Mammary microvascular endothelial cell (primary cell): ENCODE results near the gene MSS51. TPM values are rescaled to one million over a fixed set of nuclear protein-coding genes. Genes with fewer than 3 reads are reported as not detected.

ENCODE experiments used
- total RNA-seq: library from RNA; depleted of rRNA; stranded (reverse); fragments of >200 nt; gene quantifications from 2 replicates; pipeline ENCODE4 v1.2.3, GENCODE V29; 2015

The MSS51 gene
- total RNA-seq, result 0.30 and 0.40 TPM in 2 replicates

GRCh38 chr10:73433538-73433867, at the start of gene MSS51:
Gene MSS51 (minus strand): TSS chr10:73433561. CDS start chr10:73428284, 5,277 bp downstream.

GRCh38 chr10:73413528-73414229, 19.7 kb downstream of the MSS51 start, which contains the start of gene ANXA7:
Gene ANXA7 (minus strand): TSS chr10:73414058. CDS start chr10:73400856, 13,202 bp downstream.

Other genes with a start within 250 kb of the MSS51 start
- 54.2 and 58.6 TPM in 2 replicates for gene DNAJC9, start 186.3 kb downstream of the MSS51 start, total RNA-seq
- gene MRPS16, start 180.9 kb downstream of the MSS51 start, total RNA-seq, result 58.8 and 64.5 TPM in 2 replicates
- 0.05 and 0.13 TPM in 2 replicates for gene CFAP70, start 74.7 kb downstream of the MSS51 start, total RNA-seq
- 110 and 111 TPM in 2 replicates for gene ANXA7, start 19.5 kb downstream of the MSS51 start, total RNA-seq
- gene PPP3CB, start 62.5 kb upstream of the MSS51 start, total RNA-seq, result 11.9 and 13.1 TPM in 2 replicates
- 7.2 and 9.5 TPM in 2 replicates for gene USP54, start 157.8 kb upstream of the MSS51 start, total RNA-seq
- gene MYOZ1, start 207.9 kb upstream of the MSS51 start, total RNA-seq, result not detected in 2 replicates
- not detected in 2 replicates for gene SYNPO2L, start 222.5 kb upstream of the MSS51 start, total RNA-seq